Osteoblast (primary cell): ENCODE data around the gene PSMG4. TPM values are rescaled to one million over a fixed set of nuclear protein-coding genes. Genes with fewer than 3 reads are reported as not detected.

Source experiments
- DNase-seq: peaks from one replicate; pipeline ENCODE4 v3.0.0; 2011; ENCODE audit warnings: low spot score, mixed read lengths; ENCODE audit not compliant: insufficient read length; ENCODE audit errors: missing footprints
- H2AFZ ChIP-seq: 2 replicates; pipeline ENCODE4 v1.6.0; 2011; ENCODE audit warnings: mild to moderate bottlenecking, low read length
- H3K27ac ChIP-seq: 2 replicates; pipeline ENCODE4 v1.5.1; 2011; ENCODE audit warnings: mild to moderate bottlenecking, low read depth, low read length, moderate library complexity
- H3K27me3 ChIP-seq: 2 replicates; pipeline ENCODE4 v1.6.0; 2012; ENCODE audit warnings: mild to moderate bottlenecking, control low read depth, inconsistent platforms, low read length, moderate library complexity; ENCODE audit not compliant: insufficient read depth
- H3K36me3 ChIP-seq: 2 replicates; pipeline ENCODE4 v1.5.1; 2011; ENCODE audit warnings: mild to moderate bottlenecking, low read length, control low read depth, moderate library complexity; ENCODE audit not compliant: insufficient read depth
- H3K4me1 ChIP-seq: 2 replicates; pipeline ENCODE4 v1.5.1; 2011; ENCODE audit warnings: mild to moderate bottlenecking, low read length, control low read depth, moderate library complexity; ENCODE audit not compliant: insufficient read depth
- H3K4me2 ChIP-seq: 2 replicates; pipeline ENCODE4 v1.6.0; 2011; ENCODE audit warnings: mild to moderate bottlenecking, low read length; ENCODE audit not compliant: insufficient read depth
- H3K4me3 ChIP-seq: fragments of 200-600 bp; sonication (generic); 3 replicates; pipeline ENCODE4 v1.5.1; 2012; ENCODE audit warnings: mild to moderate bottlenecking, low read length, inconsistent platforms; ENCODE audit not compliant: insufficient read depth
- H3K79me2 ChIP-seq: 2 replicates; pipeline ENCODE4 v1.6.0; 2012; ENCODE audit warnings: mild to moderate bottlenecking, low read length, control low read depth, inconsistent platforms; ENCODE audit not compliant: insufficient read depth
- H3K9me3 ChIP-seq: 2 replicates; pipeline ENCODE4 v1.5.1; 2011; ENCODE audit warnings: low read depth, low read length, control low read depth
- H4K20me1 ChIP-seq: 2 replicates; pipeline ENCODE4 v1.6.0; 2012; ENCODE audit warnings: mild to moderate bottlenecking, low read length, control low read depth; ENCODE audit not compliant: insufficient read depth
- CTCF ChIP-seq: IDR thresholded peaks from 2 replicates; pipeline ENCODE4 v1.5.1; 2011; ENCODE audit warnings: mild to moderate bottlenecking, low read depth, low read length, moderate library complexity; ENCODE audit errors: extremely low read depth
- total RNA-seq: library from RNA; depleted of rRNA; stranded (reverse); fragments of >200 nt; gene quantifications from 2 replicates; pipeline ENCODE4 v1.2.3, GENCODE V29; 2012

The PSMG4 gene
- total RNA-seq, 1 donor: 24.6 TPM

GRCh38 chr6:3277251-3277650 is 18.5 kb downstream of the PSMG4 start:
- Histone ChIP-seq H3K27ac (no peak overlapping the region), H3K36me3 (peaks cover 4% of the 10 kb centered on the region), H4K20me1 (no peaks in the 10 kb centered on the region), H3K79me2 (no peaks in the 10 kb centered on the region), H3K4me2 (no peak overlapping the region), H3K4me3 (no peak overlapping the region), H2AFZ (no peak overlapping the region), H3K9me3 (no peaks in the 10 kb centered on the region), H3K27me3 (no peaks in the 10 kb centered on the region), H3K4me1 (peaks cover 14% of the 10 kb centered on the region)
- DNase-seq: peak; percentile 26
- TF ChIP-seq CTCF: no peak

GRCh38 chr6:3277851-3278416 is 19.2 kb downstream of the PSMG4 start:
- peak; percentile 26 for DNase-seq
- no peaks in the 10 kb centered on the region for H3K36me3 ChIP-seq
- no peaks in the 10 kb centered on the region for H4K20me1 ChIP-seq
- no peaks in the 10 kb centered on the region for H3K9me3 ChIP-seq
- H3K4me3 ChIP-seq: no peak overlapping the region
- no peak overlapping the region for H3K4me2 ChIP-seq
- H3K4me1 ChIP-seq: peaks cover 20% of the 10 kb centered on the region
- no peak for TF ChIP-seq CTCF
- H3K79me2 ChIP-seq: no peaks in the 10 kb centered on the region
- H3K27ac ChIP-seq: no peak overlapping the region
- no peaks in the 10 kb centered on the region for H3K27me3 ChIP-seq
- H2AFZ ChIP-seq: no peak overlapping the region

- TF ChIP-seq CTCF: no peak
- peak; percentile 44 for DNase-seq
- no peak overlapping the region for H3K27ac ChIP-seq
- no peaks in the 10 kb centered on the region for H4K20me1 ChIP-seq
- H3K27me3 ChIP-seq: no peaks in the 10 kb centered on the region
- no peak overlapping the region for H2AFZ ChIP-seq
- H3K4me3 ChIP-seq: no peak overlapping the region
- peaks cover 4% of the 10 kb centered on the region for H3K36me3 ChIP-seq
- H3K79me2 ChIP-seq: no peaks in the 10 kb centered on the region
- peaks cover 20% of the 10 kb centered on the region for H3K4me1 ChIP-seq
- no peaks in the 10 kb centered on the region for H3K9me3 ChIP-seq
- H3K4me2 ChIP-seq: no peak overlapping the region
Observed at GRCh38 chr6:3278691-3279090, 19.9 kb downstream of the PSMG4 start.

- Histone ChIP-seq H3K79me2 (no peaks in the 10 kb centered on the region), H3K4me3 (no peak overlapping the region), H3K4me2 (no peak overlapping the region), H3K4me1 (peaks cover 20% of the 10 kb centered on the region), H3K9me3 (no peaks in the 10 kb centered on the region), H3K36me3 (peaks cover 11% of the 10 kb centered on the region), H3K27me3 (no peaks in the 10 kb centered on the region), H2AFZ (no peak overlapping the region), H3K27ac (no peak overlapping the region), H4K20me1 (no peaks in the 10 kb centered on the region)
- no peak for TF ChIP-seq CTCF
- peak; percentile 39 for DNase-seq
Observed at GRCh38 chr6:3280091-3280490, 21.3 kb downstream of the PSMG4 start.
